CD14-positive monocyte (primary cell): ENCODE measurements around the gene POC5. TPM values are rescaled to one million over a fixed set of nuclear protein-coding genes. Genes with fewer than 3 reads are reported as not detected.
A peak's percentile ranks its signal among the peaks of the same experiment; 100 is the strongest.
"Not testable (repeated sequence)": the region's sequence is repeated elsewhere in the genome, so short reads cannot be mapped to it uniquely, and the experiment has no call there.

Source experiments
- DNase-seq, 3 donors: peaks; one replicate each; pipeline ENCODE4 v3.0.0-alpha.2; 2011 to 2022
- H2AFZ ChIP-seq: 2 replicates; pipeline ENCODE4 v1.6.0; 2012; ENCODE audit warnings: mild to moderate bottlenecking, low read depth, low read length, inconsistent platforms; ENCODE audit not compliant: insufficient read depth, poor library complexity, severe bottlenecking
- H3K27ac ChIP-seq, 2 donors: 1 replicate in 1 of 2; 2 replicates in 1 of 2; pipeline ENCODE4 v1.5.1; 2012 to 2013; ENCODE audit warnings: low read length in 2 of 2, control low read depth in 1 of 2, inconsistent platforms in 1 of 2, low read depth in 1 of 2, mild to moderate bottlenecking in 1 of 2
- H3K27me3 ChIP-seq, 2 donors: one replicate each; pipeline versions ENCODE4 v1.6.0 to v1.6.1; 2011 to 2013; ENCODE audit warnings: low read length in 2 of 2; ENCODE audit not compliant: control insufficient read depth in 2 of 2, insufficient read depth in 2 of 2
- H3K36me3 ChIP-seq, 2 donors: replicated peaks in 1 of 2; 1 replicate in 1 of 2; 2 replicates in 1 of 2; pipeline versions ENCODE4 v1.5.1 to v1.6.1; 2012 to 2013; ENCODE audit warnings: low read length in 2 of 2, control low read depth in 1 of 2, inconsistent platforms in 1 of 2, mild to moderate bottlenecking in 1 of 2; ENCODE audit not compliant: insufficient read depth in 2 of 2, control insufficient read depth in 1 of 2
- H3K4me1 ChIP-seq, 2 donors: 1 replicate in 1 of 2; 2 replicates in 1 of 2; pipeline versions ENCODE4 v1.5.1 to v1.6.1; 2012 to 2013; ENCODE audit warnings: low read length in 2 of 2, control low read depth in 1 of 2, inconsistent platforms in 1 of 2, mild to moderate bottlenecking in 1 of 2, moderate library complexity in 1 of 2; ENCODE audit not compliant: insufficient read depth in 2 of 2, control insufficient read depth in 1 of 2
- H3K4me2 ChIP-seq: replicated peaks from 2 replicates; pipeline ENCODE3; 2012; ENCODE audit warnings: low read length, moderate library complexity, mild to moderate bottlenecking; ENCODE audit not compliant: poor library complexity, severe bottlenecking; ENCODE audit errors: extremely low read depth
- H3K4me3 ChIP-seq, 3 experiments: fragments of 200-600 bp in 1 of 3; sonication (generic) in 1 of 3; replicated peaks in 1 of 3; 1 replicate in 2 of 3; 2 replicates in 1 of 3; pipeline ENCODE4 v1.5.1; 2011 to 2013; ENCODE audit warnings: low read length in 3 of 3, mild to moderate bottlenecking in 3 of 3, control low read depth in 2 of 3, low read depth in 2 of 3, inconsistent platforms in 1 of 3, moderate library complexity in 1 of 3
- H3K79me2 ChIP-seq: 2 replicates; pipeline ENCODE4 v1.6.0; 2012; ENCODE audit warnings: mild to moderate bottlenecking, control low read depth, inconsistent platforms, low read length, moderate library complexity; ENCODE audit not compliant: insufficient read depth
- H3K9ac ChIP-seq: 2 replicates; pipeline ENCODE4 v1.6.0; 2017; ENCODE audit warnings: low read length, mild to moderate bottlenecking; ENCODE audit not compliant: insufficient read depth, poor library complexity, severe bottlenecking
- H3K9me3 ChIP-seq, 2 donors: replicated peaks in 1 of 2; 1 replicate in 1 of 2; 2 replicates in 1 of 2; pipeline versions ENCODE4 v1.5.1 to v1.6.1; 2012 to 2013; ENCODE audit warnings: low read length in 2 of 2, control low read depth in 1 of 2; ENCODE audit not compliant: control insufficient read depth in 1 of 2, insufficient read depth in 1 of 2
- H4K20me1 ChIP-seq: 2 replicates; pipeline ENCODE4 v1.6.0; 2012; ENCODE audit warnings: mild to moderate bottlenecking, low read length, control low read depth, moderate library complexity; ENCODE audit not compliant: insufficient read depth
- H3K27ac Mint-ChIP-seq, 7 donors: one replicate each; pipeline ENCODE4 v1.8.0; 2020; ENCODE audit warnings: mild to moderate bottlenecking in 7 of 7, mixed read lengths in 7 of 7, moderate library complexity in 6 of 7, inconsistent platforms in 2 of 7
- H3K27me3 Mint-ChIP-seq, 3 donors: one replicate each; pipeline ENCODE4 v1.8.0; 2021 to 2022; ENCODE audit warnings: low read depth in 3 of 3, mild to moderate bottlenecking in 3 of 3, mixed read lengths in 3 of 3, moderate library complexity in 3 of 3, inconsistent platforms in 1 of 3
- H3K36me3 Mint-ChIP-seq, 2 donors: one replicate each; pipeline ENCODE4 v1.8.0; 2020; ENCODE audit warnings: mixed read lengths in 2 of 2, inconsistent platforms in 1 of 2, mild to moderate bottlenecking in 1 of 2
- H3K4me1 Mint-ChIP-seq: one replicate; pipeline ENCODE4 v1.8.0; 2020; ENCODE audit warnings: mild to moderate bottlenecking, mixed read lengths
- H3K4me3 Mint-ChIP-seq, 2 donors: one replicate each; pipeline ENCODE4 v1.8.0; 2020; ENCODE audit warnings: mild to moderate bottlenecking in 2 of 2, mixed read lengths in 2 of 2, moderate library complexity in 1 of 2
- H3K9me3 Mint-ChIP-seq, 7 donors: one replicate each; pipeline ENCODE4 v1.8.0; 2020 to 2022; ENCODE audit warnings: mixed read lengths in 7 of 7, mild to moderate bottlenecking in 6 of 7, moderate library complexity in 6 of 7, inconsistent platforms in 2 of 7
- CTCF ChIP-seq: fragments of 200-600 bp; IDR thresholded peaks from one replicate; pipeline ENCODE4 v1.8.0; 2022; ENCODE audit warnings: antibody characterized with exemption, mild to moderate bottlenecking
- WGBS: methylation state at CpG from one replicate; pipeline ENCODE4 v1.1.5; 2013; ENCODE audit warnings: missing lambda C conversion rate; ENCODE audit not compliant: insufficient coverage; 5-methylcytosine and 5-hydroxymethylcytosine counted together
- intact Hi-C, 2 donors: fragments of 100-400 bp; cut with micrococcal nuclease; formaldehyde crosslinking; loops; one replicate each; pipeline versions ENCODE4 v1.15.0 to v1.15.1; 2023
- polyA plus RNA-seq, 3 donors: library from polyadenylated mRNA; depleted of rRNA in 1 of 3; unstranded in 2 of 3; stranded (reverse) in 1 of 3; fragments of 300-500 nt in 2 of 3; fragments of >200 nt in 1 of 3; fragmentation: Illumina TruSeq in 2 of 3; gene quantifications; 1 replicate in 2 of 3; 2 replicates in 1 of 3; pipeline ENCODE4 v1.2.3, GENCODE V29; 2012 to 2021

The POC5 gene
- polyA plus RNA-seq, 3 donors = 4.3 to 13.5 (median 5.5) TPM

DNA sequence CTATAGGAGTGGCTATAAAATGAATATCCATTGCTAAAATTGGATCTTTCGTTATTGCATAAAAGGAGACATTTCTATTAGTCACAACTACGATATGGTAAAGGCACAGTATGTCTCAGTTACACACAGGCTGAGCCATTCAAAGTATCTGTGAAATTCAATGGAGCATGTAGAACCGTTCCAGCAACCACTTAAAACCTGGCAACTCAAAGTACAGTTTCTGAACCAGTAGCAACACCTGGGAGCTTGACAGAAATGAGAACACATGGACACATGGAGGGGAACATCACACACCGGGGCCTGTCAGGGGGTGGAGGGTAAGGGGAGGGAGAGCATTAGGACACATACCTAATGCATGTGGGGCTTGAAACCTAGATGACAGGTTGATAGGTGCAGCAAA lies 15.4 kb downstream of the POC5 start:
- intact Hi-C loops = no loop called here
- DNase-seq = no peak
- Histone ChIP-seq H3K27me3 (no peaks in the 10 kb centered on the region), H2AFZ (no peak overlapping the region), H4K20me1 (no peaks in the 10 kb centered on the region), H3K9ac (no peak overlapping the region), H3K36me3 (peaks cover 33 to 51% of the 10 kb centered on the region in 2 donors), H3K9me3 (no peaks in the 10 kb centered on the region), H3K4me3 (no peak overlapping the region), H3K79me2 (no peaks in the 10 kb centered on the region), H3K4me1 (no peaks in the 10 kb centered on the region), H3K27ac (no peak overlapping the region), H3K4me2 (no peak overlapping the region)
- peak overlapping the region in 2 of 7 donors; percentile 34 to 52 for H3K27ac Mint-ChIP-seq
- TF ChIP-seq CTCF = no peak
- peaks cover 0 to 4% (median 1%) of the 10 kb centered on the region in 7 donors for H3K9me3 Mint-ChIP-seq
- H3K4me3 Mint-ChIP-seq = no peak overlapping the region
- H3K4me1 Mint-ChIP-seq = no peaks in the 10 kb centered on the region
- no peaks in the 10 kb centered on the region for H3K27me3 Mint-ChIP-seq
- H3K36me3 Mint-ChIP-seq = peaks cover 50 to 61% of the 10 kb centered on the region in 2 donors
- 100% methylated on average over 2 of the region's 4 CpGs for WGBS

- Mint-ChIP-seq H3K27ac (peak overlapping the region in 2 of 7 donors; percentile 43), H3K36me3 (peaks cover 45 to 57% of the 10 kb centered on the region in 2 donors)
- WGBS = 87% methylated on average over 6 of the region's 22 CpGs
- H3K4me3 Mint-ChIP-seq, H3K27ac ChIP-seq, H3K4me2 ChIP-seq, DNase-seq, H3K27me3 Mint-ChIP-seq, intact Hi-C loops, H3K4me3 ChIP-seq, H3K9me3 ChIP-seq, H3K4me1 Mint-ChIP-seq, H4K20me1 ChIP-seq, H3K79me2 ChIP-seq, H3K4me1 ChIP-seq, H3K27me3 ChIP-seq, H2AFZ ChIP-seq, H3K9me3 Mint-ChIP-seq, H3K9ac ChIP-seq: not testable (repeated sequence)
- H3K36me3 ChIP-seq = peaks cover 35 to 44% of the 10 kb centered on the region in 2 donors
Observed at GRCh38 chr5:75695472-75696351, 21.5 kb downstream of the POC5 start.
